H4 (cell line): ENCODE measurements around the gene COL1A1. TPM values are rescaled to one million over a fixed set of nuclear protein-coding genes. Genes with fewer than 3 reads are reported as not detected.

Experiments
- DNase-seq: peaks from one replicate; pipeline ENCODE4 v3.0.0-alpha.2; 2015; ENCODE audit warnings: low spot score
- total RNA-seq: library from RNA; depleted of rRNA; stranded (reverse); fragments of >200 nt; shearing (Covaris generic); gene quantifications from 2 replicates; pipeline ENCODE4 v1.2.3, GENCODE V29; 2014

The COL1A1 gene
- total RNA-seq, 1 experiment from 2014 or later: 11.1 TPM

- DNase-seq: peak; percentile 97
These were observed 1.5 kb downstream of the COL1A1 start for GRCh38 chr17:50199803-50200456.

GRCh38 chr17:50199211-50199802, 2.1 kb downstream of the COL1A1 start:
- DNase-seq: no peak

- peak; percentile 65 for DNase-seq
These were observed 3.3 kb downstream of the COL1A1 start for GRCh38 chr17:50198026-50198669.

GRCh38 chr17:50196826-50197225, 4.6 kb downstream of the COL1A1 start:
- DNase-seq: no peak

DNA sequence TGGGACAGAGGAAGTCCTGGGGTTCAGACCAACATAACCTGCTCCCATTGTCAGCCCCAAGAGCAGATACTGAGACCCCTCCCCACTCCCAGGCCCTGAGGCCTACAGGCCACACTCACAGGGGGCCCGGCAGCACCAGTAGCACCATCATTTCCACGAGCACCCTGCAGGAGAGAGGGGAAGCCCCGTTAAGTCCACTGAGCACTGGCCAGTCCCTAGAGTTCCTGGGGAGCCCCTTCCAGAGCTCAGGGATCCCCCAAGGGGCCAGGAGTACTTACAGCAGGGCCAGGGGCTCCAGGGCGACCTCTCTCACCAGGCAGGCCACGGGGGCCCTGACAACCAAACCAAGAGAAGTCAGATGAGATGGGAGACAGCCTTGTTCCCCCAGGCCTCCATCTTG, 5.4 kb downstream of the COL1A1 start:
- DNase-seq: no peak

DNA sequence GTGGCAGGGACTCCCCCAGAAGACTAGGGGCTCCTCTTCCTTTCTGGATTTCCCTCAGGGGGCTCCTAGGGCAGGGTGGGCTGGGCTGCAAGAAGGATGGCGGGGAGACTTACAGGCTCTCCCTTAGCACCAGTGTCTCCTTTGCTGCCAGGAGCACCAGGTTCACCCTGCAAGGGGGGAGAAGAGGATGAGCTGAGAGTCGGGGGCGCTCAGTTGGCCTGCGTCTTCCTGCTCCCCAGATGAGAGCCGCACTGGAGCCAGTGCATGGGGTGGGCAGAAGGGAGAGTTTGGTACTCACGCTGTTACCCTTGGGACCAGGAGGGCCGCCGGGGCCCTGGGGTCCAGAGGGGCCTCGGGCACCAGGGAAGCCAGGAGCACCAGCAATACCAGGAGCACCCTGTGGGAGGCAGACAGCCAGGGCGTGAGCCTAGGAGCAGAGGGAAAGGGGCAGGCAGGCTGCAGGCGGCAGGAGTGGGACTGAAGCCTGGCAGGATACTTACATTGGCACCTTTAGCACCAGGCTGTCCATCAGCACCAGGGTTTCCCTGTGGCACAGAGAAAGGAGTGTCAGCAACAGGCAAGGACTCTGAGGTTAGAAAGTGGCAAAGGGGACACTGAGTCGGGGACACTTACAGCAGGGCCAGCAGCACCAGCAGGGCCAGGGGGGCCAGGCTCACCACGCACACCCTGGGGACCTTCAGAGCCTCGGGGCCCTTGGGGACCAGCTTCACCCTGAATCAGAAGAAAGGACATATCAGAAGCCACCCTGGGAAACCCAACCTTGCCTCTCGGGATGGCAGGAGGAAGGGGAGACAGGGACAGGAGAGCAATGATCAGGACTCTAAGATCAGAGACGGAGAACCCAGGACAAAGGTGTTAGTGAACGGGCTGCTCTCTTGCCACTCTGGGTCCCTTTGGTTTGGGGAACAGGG, 6.2 kb downstream of the COL1A1 start:
- DNase-seq: no peak

DNA sequence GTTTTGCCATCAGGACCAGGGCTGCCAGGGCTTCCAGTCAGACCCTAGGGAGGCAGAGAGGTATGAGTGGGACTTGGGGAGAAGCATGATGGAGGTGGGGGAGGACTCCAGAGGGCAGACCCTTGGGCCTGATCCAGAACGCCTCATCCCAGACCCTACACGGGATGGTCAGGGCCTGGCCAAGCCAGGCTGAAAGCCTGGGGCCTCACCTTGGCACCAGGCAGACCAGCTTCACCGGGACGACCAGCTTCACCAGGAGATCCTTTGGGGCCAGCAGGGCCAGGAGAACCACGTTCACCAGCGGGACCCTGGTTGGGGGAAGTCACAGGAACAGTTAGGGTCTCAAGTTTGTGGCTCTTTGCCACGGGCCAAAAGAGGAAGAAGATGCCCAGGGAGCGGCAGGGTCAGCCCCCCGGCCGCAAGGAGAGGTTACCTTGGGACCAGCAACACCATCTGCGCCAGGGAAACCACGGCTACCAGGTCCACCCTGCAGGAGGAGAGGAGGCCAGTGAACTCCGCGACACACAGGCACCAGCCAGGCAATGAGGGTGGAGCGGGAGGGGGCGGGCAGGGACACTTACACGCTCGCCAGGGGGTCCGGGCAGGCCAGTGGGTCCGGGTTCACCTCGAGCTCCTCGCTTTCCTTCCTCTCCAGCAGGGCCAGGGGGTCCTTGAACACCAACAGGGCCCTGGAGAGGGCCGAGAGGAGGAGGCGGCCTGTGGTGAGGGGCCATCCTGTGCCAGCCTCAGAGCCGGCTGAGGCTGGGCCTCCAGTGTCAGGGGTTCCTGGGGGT, 7.1 kb downstream of the COL1A1 start:
- DNase-seq: no peak

DNA sequence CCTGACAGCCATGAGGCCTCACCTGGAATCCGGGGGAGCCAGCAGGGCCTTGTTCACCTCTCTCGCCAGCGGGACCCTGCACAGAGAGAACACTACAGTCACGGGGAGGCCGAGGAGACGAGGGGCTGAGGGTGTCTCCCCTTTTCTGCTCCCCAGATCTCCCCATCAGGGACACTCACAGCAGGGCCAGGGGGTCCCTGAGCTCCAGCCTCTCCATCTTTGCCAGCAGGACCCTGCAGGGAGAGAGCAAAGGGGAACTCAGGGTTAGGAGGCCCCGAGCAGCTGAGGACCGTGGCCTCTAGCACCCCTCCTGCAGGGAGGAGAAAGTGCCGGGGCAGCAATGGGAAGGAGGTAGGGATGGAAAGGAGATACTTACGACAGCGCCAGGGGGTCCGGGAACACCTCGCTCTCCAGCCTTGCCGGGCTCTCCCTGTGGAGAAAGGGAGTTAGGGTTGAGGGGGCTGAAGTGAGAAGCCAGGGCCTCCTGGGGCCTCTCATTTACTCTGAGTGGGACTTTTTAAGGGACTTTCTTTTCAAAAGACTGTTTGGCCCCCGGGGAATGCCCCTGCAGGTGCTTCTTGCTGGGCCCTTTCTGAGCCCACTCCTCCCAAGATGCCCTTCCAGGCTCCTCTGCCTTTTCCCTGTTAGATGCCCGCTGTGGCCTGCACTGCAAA, 8.7 kb downstream of the COL1A1 start:
- no peak for DNase-seq

DNA sequence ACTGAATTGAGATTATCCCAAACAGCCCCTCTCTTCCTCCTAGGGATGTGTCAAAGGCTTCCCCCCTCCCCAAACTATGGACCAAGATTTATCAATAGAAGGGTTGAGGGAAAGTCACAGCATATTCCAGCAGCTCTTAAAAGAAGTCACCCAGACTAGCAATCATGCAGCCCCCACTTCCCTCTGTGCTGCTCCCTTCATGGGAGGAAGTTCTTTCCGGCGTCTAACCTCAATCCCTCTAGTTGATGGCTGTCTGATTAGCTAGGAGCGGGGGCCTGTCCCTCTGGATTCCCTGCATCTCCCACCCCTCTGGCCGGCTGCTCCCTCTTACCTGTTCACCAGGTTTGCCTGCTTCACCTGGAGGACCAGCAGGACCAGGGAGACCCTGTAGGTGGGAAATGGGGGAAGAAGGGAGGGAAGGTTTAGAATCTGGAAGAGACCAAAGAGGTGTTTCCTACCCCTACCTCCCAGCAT, 9.2 kb downstream of the COL1A1 start:
- no peak for DNase-seq

- no peak for DNase-seq
These were observed 9.9 kb downstream of the COL1A1 start for GRCh38 chr17:50191359-50192143.

- no peak for DNase-seq
These were observed 10.7 kb downstream of the COL1A1 start for GRCh38 chr17:50190603-50191358.

- no peak for DNase-seq
These were observed 11.2 kb downstream of the COL1A1 start for GRCh38 chr17:50190293-50190602.

- DNase-seq: no peak
These were observed 11.7 kb downstream of the COL1A1 start for GRCh38 chr17:50189550-50190292.

- no peak for DNase-seq
These were observed 12.4 kb downstream of the COL1A1 start for GRCh38 chr17:50188921-50189549.

DNA sequence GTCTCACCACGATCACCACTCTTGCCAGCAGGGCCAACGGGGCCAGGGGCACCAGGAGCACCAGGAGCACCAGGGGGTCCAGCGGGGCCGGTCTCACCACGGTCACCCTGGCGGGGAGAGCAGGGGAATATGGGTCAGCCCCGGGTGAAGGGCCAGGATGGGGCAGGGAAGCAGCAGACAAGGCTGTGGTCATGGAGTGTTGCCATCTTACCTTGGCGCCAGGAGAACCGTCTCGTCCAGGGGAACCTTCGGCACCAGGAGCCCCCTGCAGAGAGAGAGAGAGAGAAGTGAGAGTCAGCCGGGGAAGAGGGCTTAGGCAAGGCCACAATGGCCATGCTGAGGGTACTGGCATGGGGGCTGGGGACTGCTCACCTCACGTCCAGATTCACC, 12.9 kb downstream of the COL1A1 start:
- DNase-seq: no peak

GRCh38 chr17:50187751-50188530, 13.5 kb downstream of the COL1A1 start:
- no peak for DNase-seq

DNA sequence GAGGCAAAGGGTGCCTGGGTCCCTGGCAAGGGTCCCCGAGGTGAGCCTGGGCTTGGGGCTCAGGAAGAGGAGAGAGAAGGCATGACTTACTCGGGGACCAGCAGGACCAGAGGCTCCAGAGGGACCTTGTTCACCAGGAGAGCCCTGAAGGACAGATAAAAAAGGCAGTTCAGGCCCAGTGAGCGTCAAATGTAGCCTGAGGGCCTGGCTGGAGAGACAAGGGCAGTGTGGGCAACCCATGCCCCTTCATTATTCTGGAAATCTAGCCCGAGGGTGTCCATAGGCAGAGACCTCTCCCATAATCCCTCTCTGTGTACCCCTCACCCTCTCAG, 14.1 kb downstream of the COL1A1 start:
- no peak for DNase-seq
